ENCODE measurements around the gene TXNDC11. TPM values are rescaled to one million over a fixed set of nuclear protein-coding genes. Genes with fewer than 3 reads are reported as not detected.
A peak's percentile ranks its signal among the peaks of the same experiment; 100 is the strongest.

Gene TXNDC11
- total RNA-seq, 1 donor from 2014 or later: 86.5 TPM

DNA sequence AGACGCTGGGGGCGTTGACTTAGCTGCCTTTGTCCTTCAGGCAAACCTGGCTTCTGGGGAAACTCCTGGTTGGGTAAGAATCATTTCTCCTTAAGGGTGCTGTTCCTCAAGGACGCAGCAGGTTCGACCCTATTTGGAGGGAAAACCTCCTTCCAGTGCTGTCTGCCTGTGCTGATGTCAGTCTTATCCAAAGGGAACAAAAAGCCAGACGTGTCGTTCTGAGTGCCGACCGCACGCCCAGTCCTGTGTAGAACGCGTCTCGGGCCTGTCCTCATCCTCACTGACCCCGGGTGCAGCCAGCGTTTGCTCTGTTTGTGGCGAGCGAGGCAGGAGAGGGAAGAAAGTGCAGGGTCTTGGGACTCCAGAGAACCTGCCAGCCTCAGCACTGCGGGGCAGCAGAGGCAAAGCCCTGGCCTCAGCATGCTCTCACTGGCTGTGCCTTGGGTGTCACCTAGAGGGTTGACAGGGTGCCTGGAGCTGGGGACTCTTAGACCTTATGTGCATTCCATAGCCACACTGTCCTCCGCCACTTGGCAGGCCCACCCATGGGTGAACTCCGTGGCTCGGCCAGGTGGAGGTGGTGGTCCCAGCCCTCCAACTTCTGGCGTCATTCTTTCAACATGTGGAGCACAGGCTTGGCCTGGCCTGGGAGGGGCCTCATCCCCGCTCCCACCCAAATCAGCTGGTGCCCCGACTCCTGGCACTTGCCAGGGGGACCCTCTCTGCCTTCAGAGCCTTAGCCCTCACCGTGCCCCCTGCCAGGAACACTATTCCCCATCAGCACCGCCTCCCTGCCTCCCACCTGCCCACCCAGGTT is 68.4 kb downstream of the TXNDC11 start:
- H3K36me3 ChIP-seq: peaks cover 30 to 32% of the 10 kb centered on the region in 2 donors
- DNase-seq (ENCODE audit: low spot score in 2 of 2): no peak
- H3K27ac ChIP-seq: peak overlapping the region; percentile 59 to 60
- no peaks in the 10 kb centered on the region for H3K27me3 ChIP-seq
- intact Hi-C loops (cut with DNase I): no loop called here
- TF ChIP-seq, protein P1, sequence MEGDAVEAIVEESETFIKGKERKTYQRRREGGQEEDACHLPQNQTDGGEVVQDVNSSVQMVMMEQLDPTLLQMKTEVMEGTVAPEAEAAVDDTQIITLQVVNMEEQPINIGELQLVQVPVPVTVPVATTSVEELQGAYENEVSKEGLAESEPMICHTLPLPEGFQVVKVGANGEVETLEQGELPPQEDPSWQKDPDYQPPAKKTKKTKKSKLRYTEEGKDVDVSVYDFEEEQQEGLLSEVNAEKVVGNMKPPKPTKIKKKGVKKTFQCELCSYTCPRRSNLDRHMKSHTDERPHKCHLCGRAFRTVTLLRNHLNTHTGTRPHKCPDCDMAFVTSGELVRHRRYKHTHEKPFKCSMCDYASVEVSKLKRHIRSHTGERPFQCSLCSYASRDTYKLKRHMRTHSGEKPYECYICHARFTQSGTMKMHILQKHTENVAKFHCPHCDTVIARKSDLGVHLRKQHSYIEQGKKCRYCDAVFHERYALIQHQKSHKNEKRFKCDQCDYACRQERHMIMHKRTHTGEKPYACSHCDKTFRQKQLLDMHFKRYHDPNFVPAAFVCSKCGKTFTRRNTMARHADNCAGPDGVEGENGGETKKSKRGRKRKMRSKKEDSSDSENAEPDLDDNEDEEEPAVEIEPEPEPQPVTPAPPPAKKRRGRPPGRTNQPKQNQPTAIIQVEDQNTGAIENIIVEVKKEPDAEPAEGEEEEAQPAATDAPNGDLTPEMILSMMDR (IDR thresholded peaks at IDR 0.05): no peak
- H3K4me3 ChIP-seq: no peak overlapping the region
- no peaks in the 10 kb centered on the region for H3K9me3 ChIP-seq
- peaks cover 15 to 38% of the 10 kb centered on the region in 2 donors for H3K4me1 ChIP-seq

DNA sequence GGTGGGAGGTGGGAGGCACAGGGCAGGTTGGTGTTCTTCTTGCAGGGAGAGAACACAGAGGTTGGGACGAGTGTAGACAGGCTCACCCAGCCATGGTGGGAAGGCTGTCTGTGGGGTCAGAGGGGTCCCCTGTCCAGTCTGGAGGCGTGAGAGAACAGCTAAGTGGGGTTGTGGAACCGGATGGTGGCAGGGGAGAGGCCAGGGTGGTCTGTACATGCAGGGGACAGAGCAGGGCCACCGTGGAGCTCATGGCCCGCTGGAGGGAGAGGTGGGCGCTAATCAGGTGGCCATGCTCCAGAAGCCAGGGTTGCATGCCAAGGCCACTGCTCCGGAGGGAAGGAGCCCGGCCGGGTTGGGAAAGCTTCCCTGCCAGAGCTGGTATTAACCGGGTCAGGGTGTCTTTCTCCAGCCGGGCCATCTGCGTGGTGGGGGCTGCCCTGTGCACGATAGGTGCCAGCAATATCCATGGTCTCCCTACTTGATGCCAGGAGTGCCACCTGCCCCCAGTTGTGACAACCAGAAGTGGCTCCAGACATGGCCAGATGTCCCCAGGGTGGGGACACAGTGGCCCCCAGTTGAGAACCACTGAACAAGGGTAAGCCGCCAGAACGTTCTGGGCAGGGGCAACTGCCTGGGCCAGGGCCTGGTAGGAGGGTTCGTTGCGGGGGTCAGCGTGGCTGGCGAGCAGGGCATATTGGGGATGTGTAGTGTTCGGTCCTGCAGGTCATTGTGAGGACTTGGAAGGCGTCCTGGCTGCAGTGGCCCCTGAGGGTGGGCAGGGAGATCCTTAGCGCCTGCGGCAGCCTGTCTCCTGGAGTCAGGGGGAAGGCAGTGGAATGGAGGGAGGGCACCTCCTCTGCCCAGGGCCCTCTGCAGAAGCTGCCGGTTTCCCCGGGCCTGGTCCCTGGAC is 69.3 kb downstream of the TXNDC11 start:
- Histone ChIP-seq H3K36me3 (peaks cover 26 to 30% of the 10 kb centered on the region in 2 donors), H3K4me3 (no peak overlapping the region), H3K27me3 (no peaks in the 10 kb centered on the region), H3K27ac (peak overlapping the region; percentile 59 to 60), H3K4me1 (peaks cover 15 to 43% of the 10 kb centered on the region in 2 donors), H3K9me3 (no peaks in the 10 kb centered on the region)
- intact Hi-C loops (cut with DNase I): no loop called here
- DNase-seq (ENCODE audit: low spot score in 2 of 2): no peak
- TF ChIP-seq, protein P1 (IDR thresholded peaks at IDR 0.05): no peak

DNA sequence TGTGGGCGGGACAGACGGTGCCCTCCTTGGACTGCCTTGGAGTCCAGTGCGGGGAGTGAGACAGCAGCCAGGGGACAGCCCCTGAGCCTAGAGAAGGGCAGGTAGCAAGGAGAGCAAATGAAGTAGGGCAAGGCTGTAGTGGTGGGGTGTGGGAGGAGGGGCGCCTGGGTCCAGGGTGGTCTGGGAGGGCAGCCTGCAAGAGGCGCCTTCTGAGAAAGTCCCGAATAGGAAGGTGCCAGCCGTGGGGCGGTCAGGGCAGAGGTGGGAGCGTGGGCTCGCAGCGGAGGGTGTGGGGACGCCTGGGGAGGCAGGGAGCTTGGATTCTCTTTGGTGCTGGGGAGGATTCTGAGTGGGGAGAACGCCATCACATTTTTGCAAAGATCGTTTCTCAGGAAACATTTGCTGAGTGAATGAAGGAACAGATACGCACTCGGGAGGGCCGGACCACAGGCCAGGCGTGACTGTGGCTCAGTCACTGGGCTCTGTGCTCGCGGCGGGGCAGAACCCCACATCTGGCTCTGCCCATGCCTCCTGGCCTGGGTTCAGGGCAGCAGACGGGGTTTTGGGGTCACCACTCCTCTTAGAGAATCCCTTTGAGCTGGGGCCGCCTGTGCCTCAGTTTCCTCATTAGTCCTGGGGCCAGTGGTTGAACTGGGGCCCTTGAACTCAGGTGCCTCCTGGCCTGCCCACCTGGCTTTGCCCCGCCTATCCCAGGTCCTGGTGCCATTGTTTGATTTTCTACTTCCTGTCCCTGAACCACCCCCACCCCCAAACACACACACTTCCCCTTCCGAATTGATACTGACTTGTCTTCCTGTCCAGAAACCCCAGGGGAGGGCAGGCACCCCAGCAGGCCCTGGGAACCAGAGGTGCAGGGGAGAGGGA is 70.2 kb downstream of the TXNDC11 start:
- TF ChIP-seq, protein P1 (IDR thresholded peaks at IDR 0.05): no peak
- peak overlapping the region; percentile 59 to 60 for H3K27ac ChIP-seq
- H3K4me1 ChIP-seq: peaks cover 15 to 46% of the 10 kb centered on the region in 2 donors

DNA sequence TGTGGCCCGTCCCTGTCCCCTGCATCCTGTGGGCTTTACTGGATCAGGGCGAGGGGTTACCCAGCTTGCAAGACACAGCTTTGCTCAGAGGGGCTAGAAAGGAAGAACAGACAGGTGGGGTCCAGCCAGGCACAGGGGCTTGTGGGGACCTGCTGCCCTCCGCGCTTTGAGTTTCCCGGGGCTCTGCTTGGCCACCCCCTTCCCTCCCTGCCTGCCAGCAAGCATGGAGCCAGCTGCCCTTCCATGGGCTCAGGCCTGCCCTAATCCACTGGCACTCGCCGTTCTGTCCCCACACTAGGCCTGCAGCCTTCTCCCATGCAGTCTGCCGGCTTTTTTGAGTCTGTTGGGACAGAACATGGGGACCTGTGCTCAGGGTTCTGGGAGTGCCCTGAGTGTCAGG is 71.0 kb downstream of the TXNDC11 start:
- intact Hi-C loops (cut with DNase I): no loop called here
- H3K4me3 ChIP-seq: no peak overlapping the region
- no peak for DNase-seq (ENCODE audit: low spot score in 2 of 2)
- H3K4me1 ChIP-seq: peaks cover 15 to 46% of the 10 kb centered on the region in 2 donors
- H3K9me3 ChIP-seq: no peaks in the 10 kb centered on the region
- H3K27ac ChIP-seq: peak overlapping the region; percentile 13 to 14
- no peaks in the 10 kb centered on the region for H3K27me3 ChIP-seq
- TF ChIP-seq, protein P1 (IDR thresholded peaks at IDR 0.05): no peak
- peaks cover 9 to 13% of the 10 kb centered on the region in 2 donors for H3K36me3 ChIP-seq

More for the DNA sequence above, 70.2 kb downstream of the TXNDC11 start:
- intact Hi-C loops (cut with DNase I): no loop called here
- DNase-seq (ENCODE audit: low spot score in 2 of 2): no peak
- no peaks in the 10 kb centered on the region for H3K9me3 ChIP-seq
- peaks cover 17 to 21% of the 10 kb centered on the region in 2 donors for H3K36me3 ChIP-seq
- H3K4me3 ChIP-seq: no peak overlapping the region
- H3K27me3 ChIP-seq: no peaks in the 10 kb centered on the region

DNA sequence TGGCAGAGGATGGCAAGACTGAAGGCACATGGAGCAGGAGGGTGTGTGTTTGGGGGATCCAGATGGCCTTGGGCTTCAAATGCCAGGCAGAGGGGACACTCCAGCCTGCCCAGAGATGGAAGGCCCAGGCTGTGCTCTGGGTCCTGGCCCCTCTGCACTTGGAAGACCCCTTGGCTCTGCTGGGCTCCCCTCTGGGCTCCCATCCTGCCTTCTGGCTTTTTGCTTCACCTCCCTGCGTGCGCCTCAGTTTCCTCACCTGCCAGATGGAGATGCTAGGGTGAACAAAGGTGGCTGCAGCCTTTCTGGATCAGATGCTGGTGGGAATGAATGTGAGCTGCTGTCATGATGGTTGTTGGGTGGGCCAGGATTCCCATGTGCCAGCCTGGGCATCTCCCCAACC is 71.4 kb downstream of the TXNDC11 start:
- Histone ChIP-seq H3K27me3 (no peaks in the 10 kb centered on the region), H3K36me3 (peaks cover 5 to 9% of the 10 kb centered on the region in 2 donors), H3K4me3 (no peak overlapping the region), H3K4me1 (peaks cover 15 to 46% of the 10 kb centered on the region in 2 donors), H3K9me3 (no peaks in the 10 kb centered on the region), H3K27ac (peak overlapping the region; percentile 14 to 81)
- intact Hi-C loops (cut with DNase I): no loop called here
- no peak for DNase-seq (ENCODE audit: low spot score in 2 of 2)
- TF ChIP-seq, protein P1 (IDR thresholded peaks at IDR 0.05): no peak

Data from ascending aorta (tissue), 2 donors.